Skin epidermis (tissue), 12 donors: ENCODE measurements around the gene NES.

Source experiments
- H3K27ac ChIP-seq, 21 experiments: fragments of 200-600 bp; sonication (generic) in 11 of 21; one replicate each; pipeline ENCODE4 v1.5.0; 2020; ENCODE audit warnings: mild to moderate bottlenecking in 3 of 21, inconsistent platforms in 2 of 21, moderate library complexity in 2 of 21
- H3K4me3 ChIP-seq, 7 experiments: fragments of 200-600 bp; sonication (generic) in 2 of 7; one replicate each; pipeline ENCODE4 v1.5.0; 2020; ENCODE audit warnings: inconsistent platforms in 2 of 7, mild to moderate bottlenecking in 2 of 7, moderate library complexity in 1 of 7

Gene NES

DNA sequence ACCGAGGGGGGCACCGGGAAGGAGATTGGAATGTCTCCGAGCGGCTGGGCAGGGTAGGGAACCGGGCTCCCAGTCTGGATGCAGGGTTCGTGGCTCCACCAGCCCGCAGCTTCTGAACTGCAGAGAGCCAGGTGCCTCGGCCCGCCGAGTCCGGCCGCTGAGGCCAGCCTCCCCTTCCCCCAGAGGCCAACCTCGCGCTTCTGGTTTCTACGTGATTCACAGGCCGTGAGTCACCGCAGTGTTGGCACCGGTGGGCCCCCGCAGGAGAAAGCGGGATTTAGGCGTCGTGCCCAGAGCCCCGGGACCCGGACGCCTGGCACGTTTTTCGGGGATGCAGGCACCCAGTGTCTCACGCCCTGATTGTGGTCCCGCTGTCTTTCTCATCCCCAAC is 27.7 kb upstream of the NES start:
- H3K4me3 ChIP-seq, result peak overlapping the region; percentile 29 to 50 (median 40)
- H3K27ac ChIP-seq, result peak overlapping the region in 20 of 21 experiments; percentile 45 to 91 (median 80)

DNA sequence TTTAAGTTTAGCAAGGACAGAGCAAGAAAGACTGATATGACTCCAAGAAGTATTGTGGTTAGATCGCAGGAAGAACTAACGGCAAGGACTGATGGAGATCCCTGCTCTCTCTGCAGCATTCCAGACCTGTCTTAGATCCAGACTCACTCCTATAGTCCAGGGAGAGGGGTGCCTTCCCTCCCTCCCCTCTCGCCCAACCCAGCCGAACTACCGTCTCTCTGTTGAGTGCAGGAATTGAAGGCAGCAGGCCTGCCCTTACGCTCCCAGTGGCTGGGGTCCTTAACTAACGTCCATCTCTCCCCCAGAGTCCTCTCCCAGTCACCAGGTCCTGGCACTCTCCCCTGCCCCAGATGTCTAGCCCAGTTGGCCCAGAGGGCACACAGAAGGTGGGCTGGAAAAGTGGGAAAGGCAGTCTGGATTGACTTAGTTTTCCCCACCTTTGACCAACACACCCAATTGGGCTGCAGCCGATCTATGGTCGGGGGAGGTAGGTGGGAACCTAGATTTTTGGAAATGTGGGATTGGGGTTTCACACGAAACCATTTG is 27.0 kb upstream of the NES start:
- Histone ChIP-seq H3K27ac (peak overlapping the region in 18 of 21 experiments; percentile 45 to 91 (median 80)), H3K4me3 (peak overlapping the region; percentile 29 to 50 (median 40))

DNA sequence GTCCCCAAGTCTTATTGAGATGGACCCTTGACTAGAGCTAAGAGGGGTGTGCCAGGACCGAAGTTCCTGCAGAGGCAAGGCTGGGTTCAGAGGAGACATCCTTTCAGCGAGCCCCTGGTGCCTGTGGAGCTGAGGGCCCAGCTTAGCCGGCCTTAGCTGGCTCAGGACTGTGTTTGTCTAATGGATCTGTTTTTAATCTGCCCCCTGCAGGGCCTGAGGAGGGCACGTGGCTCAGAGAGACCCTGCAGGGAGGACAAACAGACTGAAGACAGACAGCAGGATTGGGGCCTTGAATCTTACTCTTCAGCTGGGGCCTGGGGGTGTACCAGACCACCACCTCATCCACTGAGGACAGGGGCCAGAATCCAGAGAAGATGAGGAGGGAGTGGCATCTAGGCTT is 26.5 kb upstream of the NES start:
- H3K27ac ChIP-seq, result peak overlapping the region in 17 of 21 experiments; percentile 37 to 91 (median 80)
- H3K4me3 ChIP-seq, result peak overlapping the region; percentile 29 to 50 (median 40)

GRCh38 chr1:156703336-156703735 is 26.1 kb upstream of the NES start:
- Histone ChIP-seq H3K27ac (peak overlapping the region in 13 of 21 experiments; percentile 60 to 91 (median 83)), H3K4me3 (peak overlapping the region; percentile 29 to 50 (median 40))

DNA sequence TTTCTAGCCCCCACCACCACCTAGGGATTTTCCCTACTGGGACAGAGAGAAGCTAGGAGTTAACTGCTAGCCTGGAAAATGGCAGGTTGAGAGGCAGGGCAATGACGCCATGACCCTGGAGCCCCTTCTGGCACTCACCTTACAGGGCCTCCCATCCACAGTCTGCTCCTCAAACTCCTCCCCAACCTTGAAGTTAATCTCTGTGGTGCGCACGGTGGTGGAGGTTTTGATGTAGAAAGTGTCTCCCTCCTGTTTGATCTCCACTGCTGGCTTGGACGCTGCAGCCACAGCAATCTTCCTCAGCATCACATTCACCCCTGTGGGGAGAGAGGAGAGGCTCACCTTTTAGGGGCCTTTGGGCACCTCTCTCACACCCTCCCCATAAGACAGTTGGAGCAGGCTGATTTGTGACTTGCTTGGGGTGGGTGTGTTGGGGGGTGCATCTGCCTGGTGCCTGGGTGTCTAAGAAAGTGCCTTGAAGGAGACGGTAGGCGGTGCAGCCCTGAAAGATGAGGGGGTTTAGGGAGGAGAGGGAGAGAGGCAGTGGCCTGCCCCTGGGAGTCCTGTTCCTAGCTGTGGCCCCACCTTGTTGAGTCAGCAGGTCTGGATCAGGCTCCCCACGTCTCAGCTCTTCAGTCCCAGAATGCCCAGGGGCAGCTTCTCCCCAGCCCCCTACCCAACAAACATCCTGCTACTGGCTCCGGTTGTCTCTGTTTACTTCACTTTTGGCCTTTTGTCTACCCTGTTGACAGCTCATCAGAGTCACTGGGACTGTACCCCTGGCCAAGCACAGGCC is 23.7 kb upstream of the NES start:
- Histone ChIP-seq H3K27ac (peak overlapping the region in 3 of 21 experiments; percentile 7 to 57 (median 18)), H3K4me3 (no peak overlapping the region)

- H3K4me3 ChIP-seq, result no peak overlapping the region
- no peak overlapping the region for H3K27ac ChIP-seq
These were observed 21.8 kb upstream of the NES start for GRCh38 chr1:156698995-156699394.

GRCh38 chr1:156697481-156697880 is 20.3 kb upstream of the NES start:
- no peak overlapping the region for H3K4me3 ChIP-seq
- H3K27ac ChIP-seq, result no peak overlapping the region

DNA sequence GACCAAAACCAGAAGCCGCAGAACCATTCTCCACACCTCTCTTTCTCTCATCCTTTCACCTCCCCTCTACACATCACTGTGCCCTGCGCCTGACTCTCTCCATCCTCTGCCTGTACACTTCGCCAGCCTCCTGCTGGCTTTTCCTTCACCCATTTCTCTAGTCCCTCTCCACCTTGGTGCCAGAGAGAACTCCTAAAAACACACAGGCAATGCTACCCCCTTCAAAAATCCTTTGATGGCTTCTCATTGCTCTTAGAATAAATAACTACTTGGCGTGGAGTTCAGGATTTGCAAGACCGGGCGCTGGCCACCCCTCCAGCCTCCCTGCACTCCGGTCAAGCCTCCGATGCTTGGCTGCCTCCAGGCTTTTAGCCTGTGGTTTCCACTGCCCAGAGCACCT is 19.5 kb upstream of the NES start:
- H3K4me3 ChIP-seq, result no peak overlapping the region
- no peak overlapping the region for H3K27ac ChIP-seq

GRCh38 chr1:156694690-156694962 is 17.4 kb upstream of the NES start:
- Histone ChIP-seq H3K27ac (peak overlapping the region in 13 of 21 experiments; percentile 16 to 84 (median 61)), H3K4me3 (no peak overlapping the region)

DNA sequence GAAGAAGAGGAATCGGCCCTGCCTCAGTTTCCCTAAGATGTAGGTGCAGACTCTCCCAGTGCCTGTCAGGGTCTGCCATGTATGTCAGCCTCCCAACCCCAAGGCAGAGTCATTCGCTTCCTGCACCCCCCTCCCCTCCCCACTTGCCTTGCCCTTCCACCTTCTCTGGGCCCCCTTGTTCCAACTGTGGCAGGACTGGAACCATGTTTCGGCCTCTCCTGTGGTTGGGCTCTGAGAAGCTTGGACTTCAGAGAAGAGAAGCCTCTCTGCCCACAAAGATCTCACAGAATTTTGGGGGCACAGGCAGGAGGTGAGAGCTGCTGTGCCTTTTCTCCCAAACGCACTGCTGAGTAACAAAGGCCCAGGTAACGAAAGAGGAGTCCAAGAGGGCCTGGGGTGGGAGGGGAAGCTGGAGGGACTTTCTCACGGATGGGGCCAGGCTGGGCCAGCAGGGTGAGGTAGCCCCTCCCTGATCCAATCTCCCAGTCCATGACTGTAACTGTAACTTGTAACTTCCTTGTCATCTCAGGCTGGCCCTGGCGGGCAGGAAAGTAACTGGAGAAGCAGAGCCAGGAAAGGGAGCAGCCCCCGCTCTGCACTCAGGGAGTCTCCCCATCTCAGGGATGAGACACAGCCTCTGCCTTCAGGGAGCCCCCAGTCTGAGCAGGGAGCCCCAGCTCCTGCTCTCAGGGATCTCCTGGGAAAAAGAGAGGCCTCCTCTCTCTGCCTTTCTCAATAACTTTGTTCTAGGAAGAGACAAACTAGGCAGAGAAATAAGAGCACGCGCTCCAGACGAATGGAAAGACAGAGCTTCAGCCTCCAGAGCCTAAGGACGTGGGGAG is 16.9 kb upstream of the NES start:
- Histone ChIP-seq H3K4me3 (no peak overlapping the region), H3K27ac (peak overlapping the region in 16 of 21 experiments; percentile 16 to 84 (median 56))

DNA sequence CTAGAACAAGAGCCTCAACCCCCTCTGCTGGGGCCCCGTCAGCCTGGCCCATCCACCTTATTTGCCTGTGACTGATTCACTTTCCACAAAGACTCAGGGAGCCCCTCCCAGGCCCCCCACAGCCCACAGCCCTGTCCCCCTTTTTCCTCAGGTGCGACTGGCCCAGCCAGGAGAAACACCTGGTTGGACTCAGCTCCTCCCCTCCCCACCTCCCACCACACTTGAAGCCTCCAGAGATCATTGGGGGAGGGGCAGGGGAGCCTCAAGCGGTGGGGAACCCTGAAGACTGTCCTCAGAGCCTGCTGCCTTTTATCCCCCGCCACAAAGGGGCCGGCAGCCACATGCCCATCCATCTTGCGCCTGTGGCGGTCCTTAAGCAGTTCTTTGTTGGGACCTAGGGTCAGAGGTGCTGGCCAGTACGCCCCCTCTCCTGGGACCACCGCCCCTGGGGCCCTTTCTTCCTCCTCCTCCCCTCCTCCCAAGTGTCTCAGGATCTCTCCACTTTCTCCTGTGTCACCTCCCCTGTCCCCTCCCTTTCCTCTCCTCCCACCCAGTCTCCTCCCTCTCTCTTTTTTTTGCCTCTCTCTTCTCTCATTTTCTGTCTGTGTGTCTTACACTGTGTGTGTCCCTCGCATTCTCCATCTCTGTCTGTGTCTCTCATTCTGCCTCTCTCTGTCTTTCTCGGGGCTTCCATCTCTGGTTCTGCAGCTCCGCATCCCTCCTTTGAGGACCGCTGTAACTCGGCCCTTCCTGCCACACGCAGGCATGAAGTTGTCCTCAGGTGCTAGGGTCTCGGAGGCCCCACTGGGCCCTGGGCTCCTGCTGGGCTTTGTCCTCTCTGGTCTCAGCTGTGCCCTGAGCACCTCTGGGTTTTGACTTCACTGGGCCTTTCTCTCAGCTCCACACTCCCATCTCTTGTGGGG is 16.0 kb upstream of the NES start:
- H3K4me3 ChIP-seq, result no peak overlapping the region
- peak overlapping the region in 20 of 21 experiments; percentile 27 to 86 (median 68) for H3K27ac ChIP-seq

DNA sequence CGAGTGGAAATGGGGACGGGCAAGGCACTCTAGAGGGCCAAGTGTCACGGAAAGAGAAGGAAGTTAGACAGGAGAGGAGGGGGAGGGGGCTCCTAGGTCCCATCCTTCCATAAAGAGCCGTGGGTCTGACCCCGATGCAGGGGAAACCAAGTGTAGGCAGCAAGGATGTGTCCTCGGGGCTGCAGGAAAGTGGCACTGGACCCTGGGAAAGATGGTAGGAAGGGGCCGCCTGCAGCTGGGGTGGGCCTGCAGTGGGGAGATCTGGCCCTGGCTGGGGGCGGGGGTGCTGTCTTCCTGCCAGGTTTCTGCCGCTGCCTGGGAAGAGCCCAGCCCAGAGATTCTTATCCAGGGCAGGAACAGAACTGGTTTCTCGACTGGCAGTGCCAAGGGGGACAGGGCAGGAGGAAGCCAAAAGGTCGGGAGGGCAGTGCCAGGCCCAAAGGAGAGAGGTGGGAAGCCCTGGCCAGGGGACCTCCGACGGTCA is 15.3 kb upstream of the NES start:
- Histone ChIP-seq H3K4me3 (peak overlapping the region in 2 of 7 experiments; percentile 6 to 12), H3K27ac (peak overlapping the region in 20 of 21 experiments; percentile 4 to 86 (median 68))

- Histone ChIP-seq H3K27ac (peak overlapping the region in 20 of 21 experiments; percentile 4 to 86 (median 68)), H3K4me3 (peak overlapping the region in 2 of 7 experiments; percentile 6 to 12)
These were observed 14.6 kb upstream of the NES start for GRCh38 chr1:156691665-156692440.

DNA sequence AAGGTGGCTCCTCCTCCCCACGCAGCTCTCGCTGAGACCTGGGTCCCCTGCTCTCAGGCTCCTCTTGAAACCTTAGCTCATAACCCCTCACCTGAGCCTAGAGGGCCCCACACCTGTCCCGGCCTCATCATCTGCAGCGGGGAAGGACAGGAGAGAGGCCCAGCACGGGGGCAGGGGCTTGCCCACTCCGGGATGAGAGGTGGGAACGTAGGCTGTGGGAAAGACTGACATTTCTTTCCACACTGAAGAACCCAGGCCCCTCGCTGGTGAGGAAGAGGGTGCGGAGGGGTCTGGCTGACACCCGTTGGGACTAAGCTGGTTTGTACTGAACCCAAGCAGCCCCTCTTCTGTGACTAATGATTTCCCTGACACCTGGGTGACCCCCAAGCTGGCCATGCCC is 14.0 kb upstream of the NES start:
- no peak overlapping the region for H3K4me3 ChIP-seq

GRCh38 chr1:156690675-156691036 is 13.4 kb upstream of the NES start:
- peak overlapping the region in 9 of 21 experiments; percentile 15 to 86 (median 73) for H3K27ac ChIP-seq
- H3K4me3 ChIP-seq, result no peak overlapping the region

More for the DNA sequence above, 14.0 kb upstream of the NES start:
- H3K27ac ChIP-seq, result peak overlapping the region in 16 of 21 experiments; percentile 5 to 86 (median 66)

DNA sequence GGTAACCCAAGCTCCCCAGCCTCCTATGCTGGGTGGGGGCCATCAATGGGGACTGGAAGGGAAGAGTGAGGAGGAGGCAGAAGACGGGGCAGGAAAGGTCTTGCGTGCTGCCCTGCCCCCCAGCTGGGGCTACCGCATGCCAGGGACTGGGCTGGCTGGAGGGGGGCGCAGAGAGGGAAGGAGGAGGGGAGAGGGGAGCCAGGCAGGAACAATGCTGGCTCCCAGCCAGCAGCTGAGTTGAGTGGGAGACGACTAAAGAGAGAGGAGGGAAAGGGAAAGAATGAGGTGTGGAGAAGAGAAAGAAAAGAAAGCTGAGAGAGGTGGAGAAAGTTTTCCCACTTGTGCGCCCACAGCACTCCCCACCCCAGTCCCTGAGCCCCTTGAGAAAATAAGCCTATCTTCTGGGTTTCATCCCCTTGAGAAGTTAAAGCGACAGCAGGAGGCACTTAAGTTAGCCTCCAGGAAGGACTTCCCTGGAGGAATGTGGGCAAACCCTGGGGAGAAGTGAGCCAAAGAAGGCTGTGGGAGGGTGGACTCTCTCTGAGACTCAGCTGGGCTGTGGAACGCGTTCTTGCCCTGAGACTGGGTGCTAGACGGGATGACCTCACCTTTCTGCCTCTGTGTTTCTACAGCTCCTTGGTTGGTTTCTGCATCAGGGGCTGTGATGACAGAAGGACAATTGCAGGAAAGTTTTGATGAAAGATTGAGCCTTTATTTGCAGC is 12.9 kb upstream of the NES start:
- peak overlapping the region in 2 of 7 experiments; percentile 2 to 13 for H3K4me3 ChIP-seq

GRCh38 chr1:156689035-156689952 is 12.1 kb upstream of the NES start:
- H3K4me3 ChIP-seq, result peak overlapping the region in 3 of 7 experiments; percentile 2 to 13 (median 11)
- peak overlapping the region in 6 of 21 experiments; percentile 25 to 86 (median 40) for H3K27ac ChIP-seq

More for the DNA sequence above, 12.9 kb upstream of the NES start:
- H3K27ac ChIP-seq, result peak overlapping the region in 10 of 21 experiments; percentile 21 to 86 (median 72)
